ENCODE measurements around the gene KIF3B.
"Not testable (repeated sequence)": the region's sequence is repeated elsewhere in the genome, so short reads cannot be mapped to it uniquely, and the experiment has no call there.

KIF3B gene

GRCh38 chr20:32292548-32292947 is 15.1 kb downstream of the KIF3B start:
- in situ Hi-C loops (cut with HindIII; ENCODE audit: low sequenced_read_pairs) = no loop called here

- in situ Hi-C loops (cut with HindIII; ENCODE audit: low sequenced_read_pairs) = no loop called here
Observed at GRCh38 chr20:32294071-32294470, 16.6 kb downstream of the KIF3B start.

- in situ Hi-C loops (cut with HindIII; ENCODE audit: low sequenced_read_pairs) = no loop called here
Observed at GRCh38 chr20:32296412-32296811, 19.0 kb downstream of the KIF3B start.

GRCh38 chr20:32296819-32297420 is 19.5 kb downstream of the KIF3B start:
- in situ Hi-C loops (cut with HindIII; ENCODE audit: low sequenced_read_pairs) = no loop called here

GRCh38 chr20:32297439-32297838 is 20.0 kb downstream of the KIF3B start:
- in situ Hi-C loops (cut with HindIII; ENCODE audit: low sequenced_read_pairs) = no loop called here

GRCh38 chr20:32300647-32301046 is 23.2 kb downstream of the KIF3B start:
- in situ Hi-C loops (cut with HindIII; ENCODE audit: low sequenced_read_pairs) = no loop called here

GRCh38 chr20:32301719-32302506 is 24.5 kb downstream of the KIF3B start:
- in situ Hi-C loops (cut with HindIII; ENCODE audit: low sequenced_read_pairs) = no loop called here

GRCh38 chr20:32302507-32302872 is 25.0 kb downstream of the KIF3B start:
- in situ Hi-C loops (cut with HindIII; ENCODE audit: low sequenced_read_pairs) = no loop called here

- in situ Hi-C loops (cut with HindIII; ENCODE audit: low sequenced_read_pairs) = no loop called here
Observed at GRCh38 chr20:32304131-32304746, 26.8 kb downstream of the KIF3B start.

GRCh38 chr20:32312718-32313424 is 35.4 kb downstream of the KIF3B start:
- in situ Hi-C loops (cut with HindIII; ENCODE audit: low sequenced_read_pairs) = no loop called here

GRCh38 chr20:32314768-32315167 is 37.3 kb downstream of the KIF3B start:
- in situ Hi-C loops (cut with HindIII; ENCODE audit: low sequenced_read_pairs) = loop anchor here (5.0 kb wide), 1 partner anchor 37 kb away; the partner anchor contains the start of gene KIF3B

GRCh38 chr20:32315399-32315798 is 37.9 kb downstream of the KIF3B start:
- in situ Hi-C loops (cut with HindIII; ENCODE audit: low sequenced_read_pairs) = loop anchor here (5.0 kb wide), 1 partner anchor 38 kb away; the partner anchor contains the start of gene KIF3B

GRCh38 chr20:32315891-32316290 is 38.4 kb downstream of the KIF3B start:
- in situ Hi-C loops (cut with HindIII; ENCODE audit: low sequenced_read_pairs) = loop anchor here (5.0 kb wide), 1 partner anchor 39 kb away; the partner anchor contains the start of gene KIF3B

GRCh38 chr20:32316667-32317066 is 39.2 kb downstream of the KIF3B start:
- in situ Hi-C loops (cut with HindIII; ENCODE audit: low sequenced_read_pairs) = loop anchor here (5.0 kb wide), 1 partner anchor 39 kb away; the partner anchor contains the start of gene KIF3B

- in situ Hi-C loops (cut with HindIII; ENCODE audit: low sequenced_read_pairs) = loop anchor here (5.0 kb wide), 1 partner anchor 42 kb away; the partner anchor contains the start of gene KIF3B
Observed at GRCh38 chr20:32319100-32319499, 41.6 kb downstream of the KIF3B start.

GRCh38 chr20:32320305-32320704 is 42.9 kb downstream of the KIF3B start:
- in situ Hi-C loops (cut with HindIII; ENCODE audit: low sequenced_read_pairs) = no loop called here

GRCh38 chr20:32321390-32321789 is 43.9 kb downstream of the KIF3B start:
- in situ Hi-C loops (cut with HindIII; ENCODE audit: low sequenced_read_pairs) = no loop called here

GRCh38 chr20:32322260-32322659 is 44.8 kb downstream of the KIF3B start:
- in situ Hi-C loops (cut with HindIII; ENCODE audit: low sequenced_read_pairs) = not testable (repeated sequence)

GRCh38 chr20:32323761-32324160 is 46.3 kb downstream of the KIF3B start:
- in situ Hi-C loops (cut with HindIII; ENCODE audit: low sequenced_read_pairs) = not testable (repeated sequence)

GRCh38 chr20:32325706-32326503 is 48.5 kb downstream of the KIF3B start:
- in situ Hi-C loops (cut with HindIII; ENCODE audit: low sequenced_read_pairs) = no loop called here

Data from endothelial cell of hepatic sinusoid (primary cell).